GM10266 (cell line): ENCODE measurements around the gene P2RY6.

Source experiments
- DNase-seq: peaks from one replicate; pipeline ENCODE4 v3.0.0; 2012; ENCODE audit errors: extremely low spot score
- CTCF ChIP-seq: IDR thresholded peaks from 2 replicates; pipeline ENCODE4 v1.5.1; 2012; ENCODE audit warnings: mild to moderate bottlenecking, low read depth; ENCODE audit not compliant: control insufficient read depth, insufficient read depth; ENCODE audit errors: missing control alignments

P2RY6 gene

GRCh38 chr11:73331138-73331916, 59.2 kb downstream of the P2RY6 start:
- no peak for TF ChIP-seq CTCF
- no peak for DNase-seq

- no peak for TF ChIP-seq CTCF
- DNase-seq: no peak
These were observed 61.0 kb downstream of the P2RY6 start for GRCh38 chr11:73333173-73333572.

GRCh38 chr11:73333640-73334383, 61.7 kb downstream of the P2RY6 start:
- no peak for TF ChIP-seq CTCF
- DNase-seq: no peak

GRCh38 chr11:73334384-73335203, 62.5 kb downstream of the P2RY6 start:
- peak; percentile 66 for DNase-seq
- peak; percentile 56 for TF ChIP-seq CTCF

- peak; percentile 96 for TF ChIP-seq CTCF
- peak; percentile 85 for DNase-seq
These were observed 63.2 kb downstream of the P2RY6 start for GRCh38 chr11:73335204-73335923.

- DNase-seq: no peak
These were observed 65.7 kb downstream of the P2RY6 start for GRCh38 chr11:73337846-73338245.

More at GRCh38 chr11:73337846-73338245, 65.7 kb downstream of the P2RY6 start:
- TF ChIP-seq CTCF: no peak
